ENCODE measurements around the gene C1QTNF5. TPM values are rescaled to one million over a fixed set of nuclear protein-coding genes. Genes with fewer than 3 reads are reported as not detected.

C1QTNF5 gene
- total and polyA plus RNA-seq, 2 of the 8 experiments (the other 6 are each of a cell fraction or from before 2014, with no cell fraction given) = 2.2 to 2.7 TPM

DNA sequence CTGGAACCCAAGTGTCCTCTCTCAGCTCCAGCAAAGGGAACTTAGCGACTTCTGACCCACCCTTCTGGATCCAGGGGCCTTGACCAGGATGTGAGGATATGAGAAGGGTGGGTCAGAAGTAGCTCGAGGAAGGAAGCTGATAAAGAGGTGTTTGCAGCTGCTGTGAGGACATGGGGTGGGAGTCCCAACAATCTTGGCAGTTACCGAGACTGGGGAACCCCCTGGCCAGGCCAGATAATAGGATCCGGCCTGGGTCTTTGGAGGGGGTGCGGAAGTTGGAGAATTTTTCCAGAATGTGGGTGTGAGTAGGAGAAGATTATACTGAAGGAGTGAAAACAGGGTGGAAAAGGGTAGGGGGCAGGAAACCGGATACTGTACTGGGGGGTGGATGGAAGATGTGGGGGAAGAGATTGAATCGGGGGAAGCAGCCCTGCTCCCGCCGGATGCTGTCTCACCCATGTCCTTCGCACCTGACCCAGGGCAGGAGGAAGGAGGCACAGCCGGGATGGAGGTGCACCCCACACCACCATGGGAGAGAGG is 20.9 kb downstream of the C1QTNF5 start:
- Histone ChIP-seq H3K4me2 (ENCODE audit: insufficient read depth in 1 of 2, low read depth in 2 of 2, low read length in 2 of 2) (peak overlapping the region; percentile 47 to 97), H4K8ac (ENCODE audit: extremely low read depth, insufficient read depth, low read length) (peak overlapping the region; percentile 88)

More for the DNA sequence above, 20.9 kb downstream of the C1QTNF5 start:
- POLR2A ChIA-PET (ENCODE audit: partially characterized antibody) = interaction anchor here (1.0 to 5.4 kb wide), 5 partner anchors 12 to 224 kb away, joined by 3 to 44 read pairs (median 28); a partner anchor contains a TSS
- no peaks in the 10 kb centered on the region for H3K36me3 ChIP-seq (ENCODE audit: control insufficient read depth in 2 of 4, insufficient read depth in 4 of 4, low read length in 3 of 4)
- peak overlapping the region; percentile 93; the same call in 1 of the 2 replicates for H2AK5ac ChIP-seq (ENCODE audit: low read depth, low read length)
- peak overlapping the region; percentile 79; the same call in 1 of the 2 replicates for H3K18ac ChIP-seq (ENCODE audit: extremely low read depth, low read length)
- peak overlapping the region; percentile 96; the same call in 1 of the 2 replicates for H2BK20ac ChIP-seq (ENCODE audit: low read length)
- peak overlapping the region; percentile 45 for H3K4ac ChIP-seq (replicated peaks; ENCODE audit: insufficient read length, low read depth, low read length)
- H4K91ac ChIP-seq (replicated peaks; ENCODE audit: insufficient read length, low read length) = peak overlapping the region; percentile 94
- H3K79me2 ChIP-seq (ENCODE audit: control insufficient read depth in 1 of 2, insufficient read depth in 2 of 2, low read length in 2 of 2) = no peaks in the 10 kb centered on the region
- H3K9me3 ChIP-seq (ENCODE audit: insufficient read depth in 2 of 2, low read depth in 1 of 2, low read length in 1 of 2) = no peaks in the 10 kb centered on the region
- H3K14ac ChIP-seq (ENCODE audit: insufficient read length) = no peak overlapping the region
- no peak for FAIRE-seq
- H3K56ac ChIP-seq (replicated peaks; ENCODE audit: insufficient read length, low read depth, low read length) = no peak overlapping the region
- peak; percentile 62 for TF ChIP-seq E2F6 (IDR thresholded peaks at IDR 0.05)
- peak; percentile 32; the same call in 1 of the 2 replicates for TF ChIP-seq MAX (IDR thresholded peaks at IDR 0.05)
- no peak for TF ChIP-seq KDM4A (IDR thresholded peaks at IDR 0.05; ENCODE audit: low read depth, low read length, severe bottlenecking)
- CTCF ChIA-PET (ENCODE audit: partially characterized antibody) = interaction anchor here (1.6 to 16.8 kb wide), 6 partner anchors 10 to 61 kb away, joined by 4 to 415 read pairs (median 12); partner anchors contain the start of genes C1QTNF5, MFRP, RNF26 and USP2
- H4K5ac ChIP-seq (ENCODE audit: insufficient read length, low read depth, low read length) = no peak overlapping the region
- peak overlapping the region; percentile 91; the same call in 1 of the 2 replicates for H2BK5ac ChIP-seq (ENCODE audit: low read depth, low read length)
- H3K23me2 ChIP-seq (ENCODE audit: low read depth, low read length) = peaks cover 33% of the 10 kb centered on the region
- peaks cover 11 to 53% (median 48%) of the 10 kb centered on the region in 4 experiments for H3K4me1 ChIP-seq (replicated peaks in 1 of 4; ENCODE audit: control insufficient read depth in 3 of 4, insufficient read depth in 4 of 4, low read length in 3 of 4)
- no peaks in the 10 kb centered on the region for H3K79me1 ChIP-seq (ENCODE audit: low read depth, low read length)
- peak overlapping the region; percentile 98 for H2BK15ac ChIP-seq (ENCODE audit: low read length)
- H3K23ac ChIP-seq (ENCODE audit: insufficient read length) = no peak overlapping the region
- peaks cover 2% of the 10 kb centered on the region in 2 experiments for H4K20me1 ChIP-seq (replicated peaks in 1 of 2; ENCODE audit: control insufficient read depth in 1 of 2, insufficient read depth in 2 of 2, low read length in 2 of 2)
- H2BK120ac ChIP-seq (replicated peaks; ENCODE audit: low read depth, low read length) = peak overlapping the region; percentile 36
- no peak overlapping the region for H3K9ac ChIP-seq (replicated peaks in 1 of 4; ENCODE audit: extremely low read depth in 1 of 4, low read depth in 3 of 4, low read length in 3 of 4)
- H2AFZ ChIP-seq (ENCODE audit: low read length) = no peak overlapping the region
- H3K4me3 ChIP-seq (ENCODE audit: extremely low read depth in 1 of 4, insufficient read depth in 2 of 4, low read depth in 3 of 4, low read length in 4 of 4) = peak overlapping the region in 1 of 4 experiments; percentile 68; a peak in 1 of 8 replicates
- no peak overlapping the region for H3K27ac ChIP-seq (ENCODE audit: low read depth, low read length)
- peak overlapping the region; percentile 98; the same call in 1 of the 2 replicates for H2BK12ac ChIP-seq (ENCODE audit: low read depth, low read length)
- 83% methylated on average over 4 of the region's 11 CpGs; no CpG with 5 or more reads in 1 of the 2 experiments for WGBS, 2 experiments (ENCODE audit: extremely low coverage in 1 of 2, insufficient coverage in 1 of 2, insufficient read length in 1 of 2, insufficient replicate concordance in 2 of 2, low coverage in 1 of 2, low lambda C conversion rate in 2 of 2, missing lambda C conversion rate in 1 of 2)
- no peak for DNase-seq (ENCODE audit: low read depth in 1 of 2, low spot score in 2 of 2)
- peaks cover 5 to 40% (median 32%) of the 10 kb centered on the region in 4 experiments for H3K27me3 ChIP-seq (replicated peaks in 1 of 4; ENCODE audit: control insufficient read depth in 3 of 4, extremely low read depth in 1 of 4, insufficient read depth in 3 of 4, low read length in 3 of 4)

All from H1 (cell line).